ENCODE results near the gene ORC1. TPM values are rescaled to one million over a fixed set of nuclear protein-coding genes. Genes with fewer than 3 reads are reported as not detected.

The ORC1 gene
- total RNA-seq, 2 donors from 2014 or later = 1.2 to 2.0 TPM

DNA sequence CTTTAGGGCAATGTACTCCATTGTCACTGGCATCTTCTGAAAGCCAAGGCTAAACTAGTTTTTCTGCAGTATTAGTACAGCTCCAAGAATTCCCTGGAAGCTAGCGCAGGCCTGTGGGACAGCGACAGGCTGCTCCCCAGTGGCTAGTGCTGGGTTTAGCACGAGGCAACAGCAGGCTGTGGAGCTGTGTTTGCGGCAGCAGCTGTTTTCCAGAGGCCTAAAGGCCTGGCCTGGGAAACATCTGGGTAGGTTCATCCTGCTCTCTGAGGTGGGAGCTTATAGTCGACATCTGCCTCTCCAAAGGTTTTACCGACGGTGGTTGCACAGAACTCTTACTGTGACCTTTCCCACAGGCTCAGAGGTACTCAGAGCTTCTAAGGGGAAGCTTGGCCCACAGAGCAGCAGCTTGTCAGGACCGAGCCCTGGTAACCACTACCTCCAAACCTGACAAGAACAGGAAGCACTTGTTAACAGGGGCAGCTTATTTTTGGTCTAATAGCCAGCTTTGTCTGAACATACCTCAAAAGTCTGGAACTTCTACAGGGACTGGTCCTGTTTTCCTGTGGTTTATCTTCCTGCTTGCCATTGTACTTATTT, 55.4 kb downstream of the ORC1 start:
- ATAC-seq (no peak), DNase-seq (no peak)
- Mint-ChIP-seq H3K4me3 (no peak overlapping the region), H3K27ac (no peak overlapping the region), H3K4me1 (no peaks in the 10 kb centered on the region), H3K36me3 (ENCODE audit: low read depth) (no peaks in the 10 kb centered on the region), H3K27me3 (no peaks in the 10 kb centered on the region)
- H3K9me3 ChIP-seq (ENCODE audit: control insufficient read depth, low read length, poor library complexity, severe bottlenecking) = no peaks in the 10 kb centered on the region

- no peak for DNase-seq
- H3K36me3 Mint-ChIP-seq (ENCODE audit: low read depth) = no peaks in the 10 kb centered on the region
- H3K27ac Mint-ChIP-seq = no peak overlapping the region
- no peaks in the 10 kb centered on the region for H3K27me3 Mint-ChIP-seq
- H3K4me1 Mint-ChIP-seq = no peaks in the 10 kb centered on the region
- no peaks in the 10 kb centered on the region for H3K9me3 ChIP-seq (ENCODE audit: control insufficient read depth, low read length, poor library complexity, severe bottlenecking)
- ATAC-seq = no peak
- no peak overlapping the region for H3K4me3 Mint-ChIP-seq
Observed at GRCh38 chr1:52346653-52347052, 57.6 kb downstream of the ORC1 start.

DNA sequence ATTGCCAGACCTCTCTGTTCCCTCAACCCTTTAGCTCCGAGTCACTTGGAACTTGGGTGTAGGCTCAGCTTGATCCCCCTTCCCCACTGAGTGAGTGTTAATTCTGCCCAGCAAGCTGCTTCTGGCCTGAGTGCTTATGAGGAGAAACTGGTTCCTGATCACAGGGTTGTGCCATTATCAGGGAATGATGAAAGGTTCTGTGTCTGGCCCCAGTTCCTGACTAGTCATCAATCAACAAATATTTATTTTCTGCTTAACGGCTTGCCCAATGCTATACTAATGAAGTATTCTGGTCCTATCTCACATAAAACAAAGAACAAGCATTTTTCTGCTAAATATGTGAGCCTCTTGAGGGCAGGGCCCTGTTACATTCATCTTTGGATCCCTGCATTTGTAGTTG, 59.0 kb downstream of the ORC1 start:
- ATAC-seq (no peak), DNase-seq (no peak)
- Mint-ChIP-seq H3K4me3 (no peak overlapping the region), H3K27me3 (no peaks in the 10 kb centered on the region), H3K36me3 (ENCODE audit: low read depth) (no peaks in the 10 kb centered on the region), H3K4me1 (no peaks in the 10 kb centered on the region), H3K27ac (no peak overlapping the region)
- H3K9me3 ChIP-seq (ENCODE audit: control insufficient read depth, low read length, poor library complexity, severe bottlenecking) = no peaks in the 10 kb centered on the region

DNA sequence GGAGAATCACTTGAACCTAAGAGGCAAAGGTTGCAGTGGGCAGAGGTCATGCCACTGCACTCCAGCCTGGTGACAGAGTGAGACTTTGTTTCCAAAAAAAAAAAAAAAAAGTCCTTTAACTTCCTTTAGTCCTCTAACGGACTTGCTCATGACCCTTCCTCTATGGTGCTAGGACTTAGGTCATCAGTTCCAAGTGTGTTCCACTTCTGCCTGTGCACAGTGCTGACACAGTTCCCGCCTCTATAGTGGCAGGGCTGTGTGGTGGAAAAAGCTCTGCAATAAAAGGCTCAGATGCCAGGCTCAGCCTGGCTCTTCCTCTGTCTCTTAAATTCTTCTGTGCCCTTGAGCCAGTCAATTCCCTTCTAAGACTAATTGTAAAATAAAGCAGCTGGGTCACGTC, 60.2 kb downstream of the ORC1 start:
- DNase-seq (no peak), ATAC-seq (no peak)
- no peak overlapping the region for H3K4me3 Mint-ChIP-seq
- H3K36me3 Mint-ChIP-seq (ENCODE audit: low read depth) = no peaks in the 10 kb centered on the region
- H3K27ac Mint-ChIP-seq = no peak overlapping the region
- no peaks in the 10 kb centered on the region for H3K9me3 ChIP-seq (ENCODE audit: control insufficient read depth, low read length, poor library complexity, severe bottlenecking)
- H3K27me3 Mint-ChIP-seq = no peaks in the 10 kb centered on the region
- H3K4me1 Mint-ChIP-seq = no peaks in the 10 kb centered on the region

GRCh38 chr1:52341655-52342260, 62.5 kb downstream of the ORC1 start:
- no peaks in the 10 kb centered on the region for H3K4me1 Mint-ChIP-seq

DNA sequence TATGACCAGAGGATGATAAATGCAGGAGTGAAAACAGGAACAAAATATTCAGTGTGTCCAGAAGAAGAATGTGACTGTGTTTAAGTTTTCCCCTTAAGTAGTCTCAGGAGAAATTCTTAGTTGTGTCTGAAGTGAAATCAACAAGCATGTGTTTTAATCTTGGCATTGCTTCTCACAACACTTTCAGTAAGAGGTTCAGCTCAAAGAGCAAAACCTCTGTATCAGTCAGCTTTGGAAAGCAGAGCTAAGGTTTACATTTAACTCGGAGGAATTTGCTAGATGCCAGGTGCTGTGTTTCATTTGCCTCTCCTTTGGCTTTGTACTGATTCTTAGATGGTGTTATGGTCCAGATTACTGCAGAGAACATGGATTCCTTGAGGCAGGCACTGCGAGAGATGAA, 66.8 kb downstream of the ORC1 start:
- H3K4me3 Mint-ChIP-seq = no peak overlapping the region
- H3K9me3 ChIP-seq (ENCODE audit: control insufficient read depth, low read length, poor library complexity, severe bottlenecking) = no peaks in the 10 kb centered on the region
- ATAC-seq = no peak
- H3K36me3 Mint-ChIP-seq (ENCODE audit: low read depth) = no peaks in the 10 kb centered on the region
- no peaks in the 10 kb centered on the region for H3K27me3 Mint-ChIP-seq
- no peaks in the 10 kb centered on the region for H3K4me1 Mint-ChIP-seq
- no peak for DNase-seq
- no peak overlapping the region for H3K27ac Mint-ChIP-seq

More at GRCh38 chr1:52341655-52342260, 62.5 kb downstream of the ORC1 start:
- ATAC-seq = no peak
- H3K36me3 Mint-ChIP-seq (ENCODE audit: low read depth) = no peaks in the 10 kb centered on the region
- DNase-seq = no peak
- no peak overlapping the region for H3K4me3 Mint-ChIP-seq
- no peak overlapping the region for H3K27ac Mint-ChIP-seq
- H3K9me3 ChIP-seq (ENCODE audit: control insufficient read depth, low read length, poor library complexity, severe bottlenecking) = no peaks in the 10 kb centered on the region
- no peaks in the 10 kb centered on the region for H3K27me3 Mint-ChIP-seq

- ATAC-seq (no peak), DNase-seq (no peak)
- Mint-ChIP-seq H3K27ac (no peak overlapping the region), H3K27me3 (no peaks in the 10 kb centered on the region), H3K36me3 (ENCODE audit: low read depth) (no peaks in the 10 kb centered on the region), H3K4me1 (no peaks in the 10 kb centered on the region), H3K4me3 (no peak overlapping the region)
- H3K9me3 ChIP-seq (ENCODE audit: control insufficient read depth, low read length, poor library complexity, severe bottlenecking) = no peaks in the 10 kb centered on the region
Observed at GRCh38 chr1:52334906-52335528, 69.2 kb downstream of the ORC1 start.

GRCh38 chr1:52332411-52332810, 71.8 kb downstream of the ORC1 start:
- DNase-seq (no peak), ATAC-seq (no peak)
- H3K9me3 ChIP-seq (ENCODE audit: control insufficient read depth, low read length, poor library complexity, severe bottlenecking) = no peaks in the 10 kb centered on the region
- no peaks in the 10 kb centered on the region for H3K4me1 Mint-ChIP-seq
- H3K27me3 Mint-ChIP-seq = no peaks in the 10 kb centered on the region
- H3K27ac Mint-ChIP-seq = no peak overlapping the region
- H3K4me3 Mint-ChIP-seq = no peak overlapping the region
- H3K36me3 Mint-ChIP-seq (ENCODE audit: low read depth) = peaks cover 2% of the 10 kb centered on the region

GRCh38 chr1:52328615-52329014, 75.6 kb downstream of the ORC1 start:
- no peak for DNase-seq
- no peak for ATAC-seq
- peaks cover 2% of the 10 kb centered on the region for H3K4me1 Mint-ChIP-seq
- H3K27me3 Mint-ChIP-seq = no peaks in the 10 kb centered on the region
- no peak overlapping the region for H3K27ac Mint-ChIP-seq
- peaks cover 2% of the 10 kb centered on the region for H3K36me3 Mint-ChIP-seq (ENCODE audit: low read depth)
- H3K4me3 Mint-ChIP-seq = no peak overlapping the region
- H3K9me3 ChIP-seq (ENCODE audit: control insufficient read depth, low read length, poor library complexity, severe bottlenecking) = no peaks in the 10 kb centered on the region

- peaks cover 2% of the 10 kb centered on the region for H3K36me3 Mint-ChIP-seq (ENCODE audit: low read depth)
- H3K27me3 Mint-ChIP-seq = no peaks in the 10 kb centered on the region
- no peak overlapping the region for H3K4me3 Mint-ChIP-seq
- DNase-seq (no peak), ATAC-seq (no peak)
- H3K4me1 Mint-ChIP-seq = peaks cover 2% of the 10 kb centered on the region
- H3K27ac Mint-ChIP-seq = no peak overlapping the region
- no peaks in the 10 kb centered on the region for H3K9me3 ChIP-seq (ENCODE audit: control insufficient read depth, low read length, poor library complexity, severe bottlenecking)
Observed at GRCh38 chr1:52325786-52326185, 78.4 kb downstream of the ORC1 start.

DNA sequence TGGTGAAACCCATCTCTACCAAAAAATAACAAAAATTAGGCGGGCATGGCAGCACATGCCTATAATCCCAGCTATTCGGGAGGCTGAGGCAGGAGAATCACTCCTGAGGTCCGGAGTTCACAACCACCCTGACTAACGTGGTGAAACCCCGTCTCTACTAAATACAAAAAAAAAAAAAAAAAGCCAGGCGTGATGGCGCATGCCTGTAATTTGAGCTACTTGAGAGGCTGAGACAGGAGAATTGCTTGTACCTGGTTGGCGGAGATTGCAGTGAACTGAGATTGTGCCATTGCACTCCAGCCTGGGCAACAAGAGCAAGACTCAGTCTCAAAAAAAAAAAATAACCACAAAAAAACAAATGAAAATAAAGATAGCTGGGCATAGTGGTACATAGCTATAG, 80.5 kb downstream of the ORC1 start:
- H3K36me3 Mint-ChIP-seq (ENCODE audit: low read depth) = peaks cover under 1% of the 10 kb centered on the region
- H3K9me3 ChIP-seq (ENCODE audit: control insufficient read depth, low read length, poor library complexity, severe bottlenecking) = no peaks in the 10 kb centered on the region
- peaks cover 2% of the 10 kb centered on the region for H3K4me1 Mint-ChIP-seq
- ATAC-seq (no peak), DNase-seq (no peak)
- H3K27me3 Mint-ChIP-seq = no peaks in the 10 kb centered on the region
- no peak overlapping the region for H3K27ac Mint-ChIP-seq
- H3K4me3 Mint-ChIP-seq = no peak overlapping the region

Data from T-helper 17 cell (primary cell).